NCI-H2029 treated with DMSO at 0.1 percent for 48 hours (cell line): Measurements from ENCODE around the gene GNAZ.
"Not testable (repeated sequence)": the region's sequence is repeated elsewhere in the genome, so short reads cannot be mapped to it uniquely, and the experiment has no call there.

Source experiments
- DNase-seq: peaks from one replicate; lab custom pipeline; 2025; lab: John Stamatoyannopoulos, UW

Gene GNAZ

GRCh38 chr22:23133922-23134321 is 63.6 kb downstream of the GNAZ start:
- no peak for DNase-seq

GRCh38 chr22:23136991-23137390 is 66.7 kb downstream of the GNAZ start:
- not testable (repeated sequence) for DNase-seq

DNA sequence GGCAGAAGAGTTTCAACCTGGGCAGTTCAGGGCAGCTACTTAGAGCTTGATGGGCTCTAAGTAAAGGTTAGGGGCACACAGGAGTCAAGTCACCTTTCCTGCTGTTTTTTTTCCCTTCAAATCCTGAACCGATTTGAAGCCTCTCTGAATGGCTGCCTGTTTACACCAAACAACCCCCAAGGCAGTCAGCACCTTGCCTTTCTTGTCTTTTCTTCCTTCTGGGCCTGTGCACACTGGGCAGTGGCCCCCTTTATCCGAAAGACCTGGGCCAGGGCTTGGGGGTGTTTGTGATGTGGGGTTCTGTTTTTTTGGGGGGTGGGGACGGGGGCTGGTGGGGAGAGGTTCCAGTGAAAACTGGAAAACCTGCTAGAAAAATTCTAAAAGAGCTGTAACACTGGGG is 67.1 kb downstream of the GNAZ start:
- no peak for DNase-seq

DNA sequence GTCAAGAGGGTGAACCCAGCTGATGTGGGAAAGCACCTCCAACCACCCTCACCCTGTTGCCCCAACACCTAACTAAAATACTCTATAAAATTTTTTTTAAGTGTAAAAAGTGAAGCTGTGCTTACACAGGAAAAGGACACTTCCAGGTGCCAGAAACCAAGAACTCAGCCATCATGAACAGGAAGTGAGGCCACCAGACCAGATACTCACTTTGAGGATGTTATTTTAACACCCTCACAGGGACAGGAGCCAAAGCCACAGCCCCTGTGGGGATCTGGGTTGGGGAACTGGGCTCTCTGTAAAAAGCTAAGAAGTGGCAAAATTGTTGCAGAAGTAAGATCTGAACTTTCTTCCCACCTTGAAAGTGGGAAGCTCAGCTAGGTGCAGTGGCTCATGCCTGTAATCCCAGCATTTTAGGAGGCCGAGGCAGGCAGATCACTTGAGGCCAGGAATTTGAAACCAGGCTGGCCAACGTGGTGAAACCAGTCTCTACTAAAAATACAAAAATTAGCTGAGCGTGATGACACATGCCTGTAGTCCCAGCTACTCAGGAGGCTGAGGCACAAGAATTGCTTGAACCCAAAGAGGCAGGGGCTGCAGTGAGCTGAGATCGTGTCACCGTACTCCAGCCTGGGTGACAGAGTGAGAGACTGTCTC is 67.7 kb downstream of the GNAZ start:
- peak; percentile 27 for DNase-seq

DNA sequence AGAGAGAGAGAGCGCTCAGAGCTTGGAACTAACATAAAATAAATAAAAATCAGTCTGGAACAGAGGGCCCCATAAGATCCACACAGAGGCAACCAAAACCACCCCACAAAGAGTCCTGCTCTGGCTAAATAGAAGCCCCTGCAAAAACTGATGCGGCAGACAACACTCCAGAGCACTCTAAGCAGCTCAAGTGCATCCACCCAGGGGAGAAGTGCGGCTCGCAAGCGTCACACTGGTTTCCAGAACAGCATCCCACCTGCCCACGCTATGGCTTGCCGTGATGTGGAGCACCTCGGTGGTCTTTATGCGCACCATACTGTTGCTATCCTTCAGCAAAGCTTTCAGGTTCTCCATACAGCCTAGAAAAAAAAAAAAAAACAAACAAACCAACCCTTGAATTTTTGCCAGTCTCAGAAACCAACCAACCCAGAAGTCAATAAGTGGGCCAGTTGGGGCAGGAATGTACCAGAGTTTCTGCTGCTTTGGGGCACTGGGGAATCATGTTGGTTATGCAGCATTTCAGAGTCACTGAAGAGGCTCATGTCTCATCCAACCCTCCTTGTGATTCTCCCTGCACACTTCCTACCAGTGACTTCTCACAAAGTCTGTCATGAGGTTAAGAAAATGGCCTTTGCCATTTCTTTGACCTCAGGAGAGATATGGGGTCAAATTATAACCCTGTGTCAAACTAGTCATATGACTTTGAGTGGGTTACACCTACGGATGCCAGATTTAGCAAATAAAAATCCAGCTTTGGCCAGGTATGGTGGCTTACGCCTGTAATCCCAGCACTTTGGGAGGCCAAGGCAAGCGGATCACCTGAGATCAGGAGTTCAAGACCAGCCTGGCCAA is 68.5 kb downstream of the GNAZ start:
- DNase-seq: no peak

DNA sequence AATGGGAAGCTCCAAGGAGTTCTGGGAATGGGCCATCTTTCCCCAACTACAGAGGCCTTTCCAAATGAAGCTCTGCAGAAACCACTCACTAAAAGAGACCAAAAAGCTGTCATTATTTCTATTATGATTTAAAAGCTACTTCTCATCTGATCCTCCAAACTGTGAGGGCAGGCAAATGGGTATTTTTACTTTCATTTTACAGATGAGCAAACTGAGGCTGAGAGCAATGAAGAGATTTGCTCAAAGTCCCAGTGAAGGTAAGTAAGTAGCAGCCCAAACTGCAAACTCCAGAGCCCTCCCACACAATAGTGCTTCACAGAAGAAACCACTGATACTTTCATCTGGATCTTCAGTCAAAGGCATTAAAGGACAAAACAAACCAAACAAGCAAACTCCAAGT is 70.1 kb downstream of the GNAZ start:
- no peak for DNase-seq

DNA sequence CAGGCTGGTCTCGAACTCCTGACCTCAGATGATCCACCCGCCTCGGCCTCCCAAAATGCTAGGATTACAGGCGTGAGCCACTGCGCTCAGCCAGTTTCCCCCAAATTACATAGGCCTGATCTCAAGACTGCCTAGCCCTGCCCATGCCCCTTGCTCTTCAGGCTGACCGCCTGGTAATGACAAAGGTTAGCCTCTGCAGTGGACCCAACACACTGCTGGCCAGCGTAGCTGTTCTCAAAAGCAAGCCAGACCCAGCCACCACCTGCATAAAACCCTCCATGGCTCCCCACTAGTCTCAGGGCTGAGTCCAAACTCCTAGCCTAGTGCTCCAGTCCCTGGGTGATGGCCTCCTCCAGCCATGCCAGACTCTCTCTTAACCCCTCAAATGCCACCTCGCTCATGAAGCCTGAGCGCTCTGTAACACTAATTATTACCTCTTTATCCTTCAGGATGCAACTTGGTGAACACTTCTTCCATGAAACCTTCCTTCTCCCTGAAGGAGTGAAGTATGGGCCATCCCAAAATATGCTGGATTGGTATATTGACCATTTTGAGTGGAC is 72.3 kb downstream of the GNAZ start:
- DNase-seq: no peak

- no peak for DNase-seq
Measured at GRCh38 chr22:23143119-23143518, 72.8 kb downstream of the GNAZ start.

DNA sequence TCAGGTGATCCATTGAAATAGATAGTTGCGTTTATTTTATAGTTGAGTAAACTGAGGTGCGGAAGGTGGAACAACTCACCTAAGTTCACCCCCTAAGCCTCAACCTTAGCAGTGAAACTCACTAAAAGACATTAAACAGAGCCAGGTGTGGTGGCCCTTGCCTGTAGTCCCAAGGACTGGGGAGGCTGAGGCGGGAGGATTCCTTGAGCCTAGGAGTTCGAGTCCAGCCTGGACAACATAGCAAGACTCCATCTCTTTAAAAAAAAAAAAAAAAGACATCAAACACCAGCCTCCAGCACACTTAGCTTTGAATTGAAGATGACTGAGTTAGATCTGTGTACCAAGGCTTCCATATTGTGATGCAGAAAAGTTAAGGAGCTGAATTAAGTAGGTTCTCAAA is 74.1 kb downstream of the GNAZ start:
- DNase-seq: no peak

GRCh38 chr22:23144932-23145877 is 74.9 kb downstream of the GNAZ start, which contains the start of gene RAB36:
Gene RAB36 (plus strand): TSS chr22:23145477. CDS start chr22:23146617, 1,140 bp downstream.
- peak; percentile 86 for DNase-seq

- DNase-seq: no peak
Measured at GRCh38 chr22:23145878-23146470, 75.7 kb downstream of the GNAZ start.

DNA sequence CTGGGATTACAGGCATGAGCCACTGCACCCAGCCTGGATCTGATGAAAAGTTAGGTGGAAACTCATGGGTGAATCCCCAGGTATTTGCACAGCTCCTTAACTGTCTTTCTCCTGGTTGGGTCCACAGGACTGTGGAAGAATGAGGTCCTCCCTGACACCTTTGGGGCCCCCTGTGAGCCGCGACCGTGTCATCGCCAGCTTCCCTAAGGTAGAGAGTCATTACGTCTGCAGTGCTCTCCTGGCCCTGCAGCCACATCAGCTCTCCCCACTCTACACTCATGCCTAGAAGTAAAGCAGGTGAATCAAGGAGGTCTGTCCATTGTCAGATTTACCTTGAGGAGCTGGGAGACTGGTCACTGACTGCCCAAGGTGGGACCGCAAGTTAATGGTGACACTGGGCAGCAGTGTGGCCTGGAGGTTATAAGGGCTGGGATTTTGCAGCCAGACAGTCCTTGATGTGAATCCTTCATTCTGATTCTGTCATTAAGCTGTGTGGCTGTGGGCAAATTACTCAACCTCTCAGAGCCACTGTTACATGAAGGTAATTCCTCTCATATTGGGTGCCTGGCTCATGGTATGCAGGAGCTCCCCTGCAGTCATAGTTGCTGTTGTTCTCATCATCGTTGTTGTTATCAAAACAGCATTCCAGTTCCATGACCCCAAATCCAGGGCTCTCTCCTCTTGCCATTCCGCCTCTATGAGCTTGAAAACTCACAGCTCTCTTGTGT is 76.3 kb downstream of the GNAZ start:
- DNase-seq: no peak

GRCh38 chr22:23147617-23148387 is 77.5 kb downstream of the GNAZ start:
- peak; percentile 93 for DNase-seq

DNA sequence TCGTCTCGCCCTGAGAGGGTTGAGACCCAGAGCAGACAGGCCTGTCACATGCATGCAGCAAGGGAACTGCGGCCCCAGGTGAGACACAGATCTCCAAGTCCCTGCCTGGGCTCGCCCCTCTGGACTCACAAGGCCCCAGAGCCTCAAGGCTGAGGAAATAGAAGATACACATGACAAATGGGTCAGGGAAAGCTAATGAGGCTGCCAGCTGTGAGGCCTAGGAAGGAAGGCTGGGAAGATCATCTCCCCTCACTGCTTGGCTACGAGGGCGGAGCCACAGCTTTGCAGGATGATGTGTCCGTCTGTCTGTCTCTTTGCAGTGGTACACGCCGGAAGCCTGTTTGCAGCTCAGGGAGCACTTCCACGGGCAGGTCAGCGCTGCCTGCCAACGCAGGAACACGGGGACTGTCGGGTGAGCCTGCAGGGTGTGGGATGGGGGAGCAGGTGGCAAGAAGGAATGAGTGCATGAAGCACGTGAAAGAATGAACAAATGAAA is 79.5 kb downstream of the GNAZ start:
- DNase-seq: no peak

DNA sequence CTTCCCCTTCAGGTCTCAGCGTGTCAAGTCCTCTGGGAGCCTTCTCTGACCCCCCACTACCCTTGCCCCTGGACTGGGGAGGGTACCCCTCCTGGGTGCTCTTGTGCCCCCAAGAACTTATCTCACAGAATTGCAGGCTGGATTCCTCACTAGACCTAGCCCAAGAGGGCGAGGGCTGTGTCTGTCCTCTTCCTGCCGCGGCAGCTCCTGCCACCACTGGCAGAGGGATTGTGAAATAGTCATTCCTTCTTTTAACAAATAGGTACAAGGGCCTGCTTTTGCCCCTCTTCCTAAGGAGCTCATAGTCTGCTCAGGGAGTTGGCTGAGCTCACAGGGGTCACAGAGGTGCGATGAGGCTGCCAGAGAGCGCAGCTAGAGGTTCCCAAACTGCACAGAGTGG is 80.4 kb downstream of the GNAZ start:
- no peak for DNase-seq

GRCh38 chr22:23151827-23152226 is 81.5 kb downstream of the GNAZ start:
- DNase-seq: no peak

DNA sequence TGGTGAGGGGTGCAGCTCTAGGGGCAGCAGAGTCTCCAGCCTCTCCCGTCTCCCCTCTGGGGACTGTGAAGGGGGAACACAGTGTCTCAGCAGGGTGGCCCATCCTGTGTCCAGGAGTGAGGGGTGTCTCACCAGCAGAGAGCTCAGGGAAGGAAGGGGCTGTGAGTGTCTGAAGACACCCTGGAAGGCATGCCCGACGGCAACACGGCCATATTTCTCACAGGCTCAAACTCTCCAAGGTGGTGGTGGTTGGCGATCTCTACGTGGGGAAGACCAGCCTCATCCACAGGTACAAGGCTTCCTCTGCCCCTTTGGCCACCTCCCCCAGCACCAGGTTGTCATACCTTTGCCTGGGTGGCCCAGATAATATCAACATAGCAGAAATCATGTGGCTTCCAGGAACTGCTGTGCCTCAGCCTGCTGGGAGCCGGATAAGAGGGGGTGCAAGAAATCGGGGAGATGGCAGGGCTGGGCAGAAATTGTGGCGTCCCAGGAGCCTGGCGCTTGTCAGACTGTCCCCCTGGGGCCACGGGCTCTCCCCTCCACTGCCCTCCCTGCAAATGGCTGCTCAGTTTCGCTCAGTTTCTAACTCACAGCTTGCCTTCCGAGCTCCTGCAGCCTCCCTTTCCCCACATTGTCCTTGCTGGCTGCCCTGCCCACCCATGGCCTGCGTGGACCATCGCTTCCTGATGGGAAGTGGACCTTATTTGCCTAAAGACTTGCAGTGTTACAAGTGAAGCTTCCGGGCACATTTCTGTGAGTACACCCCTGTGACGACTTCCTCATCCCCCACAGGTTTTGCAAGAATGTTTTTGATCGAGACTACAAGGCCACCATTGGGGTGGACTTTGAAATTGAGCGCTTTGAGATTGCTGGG is 82.2 kb downstream of the GNAZ start:
- no peak for DNase-seq

DNA sequence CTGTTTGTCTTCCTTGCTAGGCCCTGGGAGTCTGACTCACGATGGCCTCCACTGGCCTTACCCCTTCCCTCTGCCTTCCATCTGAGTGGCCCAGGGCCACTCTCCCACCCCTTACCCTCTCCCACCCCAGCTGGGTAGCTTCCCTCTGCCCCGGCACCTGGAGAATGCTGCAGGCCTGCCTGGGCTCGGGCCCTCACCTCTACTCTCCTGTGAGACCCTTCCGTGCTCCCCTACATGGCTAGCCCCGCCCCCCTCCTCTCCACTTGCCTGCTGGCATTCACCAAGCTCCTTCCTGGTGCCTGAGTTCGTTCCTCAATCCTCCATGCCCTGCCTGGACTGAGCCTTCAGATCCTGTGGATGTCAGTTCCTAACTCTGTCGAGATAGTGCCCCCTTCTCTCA is 83.7 kb downstream of the GNAZ start:
- DNase-seq: no peak

DNA sequence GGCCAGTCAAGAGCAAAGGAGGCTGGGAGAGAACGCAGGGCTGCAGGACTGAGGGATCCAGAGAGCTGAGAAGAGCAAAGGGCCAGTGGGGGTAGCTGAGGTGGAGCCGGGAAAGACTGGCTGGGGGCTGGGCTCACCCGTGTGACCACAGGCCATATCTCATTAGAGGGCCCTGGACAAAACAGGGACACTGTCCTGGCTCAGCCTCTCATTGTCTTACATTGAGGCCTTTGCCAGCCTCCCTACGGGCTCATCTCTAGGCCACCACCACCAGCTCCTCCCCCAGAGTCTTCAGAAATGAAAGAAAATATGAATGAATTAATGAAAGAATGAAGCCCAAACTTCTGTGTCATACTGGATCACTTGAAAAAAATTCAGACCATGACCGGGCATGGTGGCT is 84.1 kb downstream of the GNAZ start:
- no peak for DNase-seq
